Skeletal muscle tissue (tissue), 4 donors: ENCODE data around the gene TMEM109. TPM values are rescaled to one million over a fixed set of nuclear protein-coding genes. Genes with fewer than 3 reads are reported as not detected.
A peak's percentile ranks its signal among the peaks of the same experiment; 100 is the strongest.

Experiments used
- H3K27ac ChIP-seq: one replicate; pipeline ENCODE4 v1.7.0; 2013; ENCODE audit warnings: mild to moderate bottlenecking, low read depth, low read length, inconsistent platforms
- H3K27me3 ChIP-seq, 3 donors: one replicate each; pipeline ENCODE4 v1.7.0; 2013; ENCODE audit warnings: low read length in 3 of 3; ENCODE audit not compliant: control insufficient read depth in 3 of 3, insufficient read depth in 3 of 3
- H3K36me3 ChIP-seq, 3 donors: one replicate each; pipeline ENCODE4 v1.7.0; 2013; ENCODE audit warnings: low read length in 3 of 3; ENCODE audit not compliant: control insufficient read depth in 3 of 3, insufficient read depth in 3 of 3
- H3K4me1 ChIP-seq, 3 donors: one replicate each; pipeline ENCODE4 v1.7.0; 2013; ENCODE audit warnings: low read length in 3 of 3, mild to moderate bottlenecking in 3 of 3; ENCODE audit not compliant: control insufficient read depth in 3 of 3, insufficient read depth in 3 of 3
- H3K4me3 ChIP-seq, 3 donors: one replicate each; pipeline ENCODE4 v1.7.0; 2013; ENCODE audit warnings: low read length in 3 of 3
- H3K9ac ChIP-seq, 3 donors: one replicate each; pipeline ENCODE4 v1.7.0; 2013; ENCODE audit warnings: low read length in 3 of 3, mild to moderate bottlenecking in 3 of 3, moderate library complexity in 2 of 3, low read depth in 1 of 3
- H3K9me3 ChIP-seq, 3 donors: one replicate each; pipeline ENCODE4 v1.7.0; 2013; ENCODE audit warnings: low read length in 3 of 3; ENCODE audit not compliant: control insufficient read depth in 3 of 3
- total RNA-seq: library from RNA; depleted of rRNA; stranded (reverse); fragments of >200 nt; gene quantifications from one replicate; pipeline ENCODE4 v1.2.3, GENCODE V29; 2014
- donor health status: Osteomylitis.

Gene TMEM109
- total RNA-seq, 1 donor from 2014 or later = 45.4 TPM

DNA sequence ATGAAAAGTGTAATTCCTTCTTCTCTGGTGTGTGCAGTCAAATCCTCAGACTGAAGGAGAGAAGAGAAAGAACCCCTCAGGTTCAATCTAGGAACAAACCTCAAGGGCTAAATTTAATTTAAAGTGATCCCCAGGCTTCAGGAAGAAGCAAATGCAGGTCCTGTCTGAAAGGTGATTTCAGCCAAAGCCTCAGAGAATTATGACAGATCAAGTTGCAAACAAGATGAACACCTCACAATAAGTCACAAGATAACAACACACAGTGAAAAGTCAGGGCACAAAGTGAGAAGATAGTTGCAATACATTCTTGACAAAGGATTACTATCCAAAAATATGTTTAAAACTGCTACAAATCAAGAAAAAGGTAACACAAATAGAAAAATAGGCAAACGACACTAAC, 34.9 kb upstream of the TMEM109 start:
- no peaks in the 10 kb centered on the region for H3K9me3 ChIP-seq
- H3K4me1 ChIP-seq = peaks cover 32 to 44% (median 36%) of the 10 kb centered on the region in 3 donors
- peak overlapping the region; percentile 4 for H3K27ac ChIP-seq
- H3K36me3 ChIP-seq = peaks cover 3 to 14% (median 5%) of the 10 kb centered on the region in 3 donors
- peak overlapping the region in 1 of 3 donors; percentile 28 for H3K9ac ChIP-seq
- no peak overlapping the region for H3K4me3 ChIP-seq
- no peaks in the 10 kb centered on the region for H3K27me3 ChIP-seq

- peaks cover 24 to 36% (median 26%) of the 10 kb centered on the region in 3 donors for H3K4me1 ChIP-seq
- no peak overlapping the region for H3K9ac ChIP-seq
- no peak overlapping the region for H3K27ac ChIP-seq
- H3K4me3 ChIP-seq = no peak overlapping the region
- H3K9me3 ChIP-seq = no peaks in the 10 kb centered on the region
- peaks cover 3 to 14% (median 5%) of the 10 kb centered on the region in 3 donors for H3K36me3 ChIP-seq
- no peaks in the 10 kb centered on the region for H3K27me3 ChIP-seq
Observed at GRCh38 chr11:60879971-60880588, 33.9 kb upstream of the TMEM109 start.

- Histone ChIP-seq H3K9me3 (no peaks in the 10 kb centered on the region), H3K9ac (no peak overlapping the region), H3K4me1 (peaks cover 22 to 33% (median 23%) of the 10 kb centered on the region in 3 donors), H3K36me3 (peaks cover 3 to 14% (median 5%) of the 10 kb centered on the region in 3 donors), H3K27ac (no peak overlapping the region), H3K4me3 (no peak overlapping the region), H3K27me3 (no peaks in the 10 kb centered on the region)
Observed at GRCh38 chr11:60880643-60881282, 33.2 kb upstream of the TMEM109 start.

- no peaks in the 10 kb centered on the region for H3K27me3 ChIP-seq
- no peak overlapping the region for H3K4me3 ChIP-seq
- peaks cover 6 to 23% (median 9%) of the 10 kb centered on the region in 3 donors for H3K36me3 ChIP-seq
- peaks cover 0 to 7% (median 6%) of the 10 kb centered on the region in 3 donors for H3K4me1 ChIP-seq
- H3K9ac ChIP-seq = no peak overlapping the region
- no peaks in the 10 kb centered on the region for H3K9me3 ChIP-seq
- no peak overlapping the region for H3K27ac ChIP-seq
Observed at GRCh38 chr11:60887556-60887955, 26.4 kb upstream of the TMEM109 start.

DNA sequence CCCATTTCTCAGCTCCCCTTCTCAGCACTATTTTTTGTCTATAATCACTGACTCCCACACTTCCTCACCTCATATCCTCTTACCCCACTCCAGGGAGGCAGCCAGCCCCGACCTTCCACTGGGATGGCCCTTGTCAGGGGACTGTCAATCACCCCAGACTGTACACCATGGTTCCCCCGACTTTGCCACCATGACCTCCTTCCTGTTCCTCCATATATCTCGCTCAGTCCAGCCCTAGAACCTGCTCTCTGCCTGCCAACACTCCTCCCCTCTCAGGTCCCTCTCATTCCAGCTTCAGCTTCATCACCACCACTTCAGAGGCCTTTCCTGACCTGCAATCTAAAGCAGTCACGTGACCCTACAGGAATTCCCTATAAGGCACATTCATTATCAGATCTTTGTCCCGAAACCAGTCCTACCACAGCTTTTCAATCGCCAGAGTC, 24.1 kb upstream of the TMEM109 start:
- peaks cover 15 to 37% (median 26%) of the 10 kb centered on the region in 3 donors for H3K36me3 ChIP-seq
- H3K4me1 ChIP-seq = peaks cover 0 to 7% (median 6%) of the 10 kb centered on the region in 3 donors
- H3K4me3 ChIP-seq = no peak overlapping the region
- no peak overlapping the region for H3K9ac ChIP-seq
- H3K27me3 ChIP-seq = no peaks in the 10 kb centered on the region
- no peak overlapping the region for H3K27ac ChIP-seq
- no peaks in the 10 kb centered on the region for H3K9me3 ChIP-seq

- H3K4me3 ChIP-seq = no peak overlapping the region
- peaks cover 22 to 45% (median 32%) of the 10 kb centered on the region in 3 donors for H3K36me3 ChIP-seq
- no peaks in the 10 kb centered on the region for H3K27me3 ChIP-seq
- H3K27ac ChIP-seq = no peak overlapping the region
- no peaks in the 10 kb centered on the region for H3K9me3 ChIP-seq
- H3K4me1 ChIP-seq = peaks cover 0 to 7% (median 6%) of the 10 kb centered on the region in 3 donors
- no peak overlapping the region for H3K9ac ChIP-seq
Observed at GRCh38 chr11:60890696-60891095, 23.3 kb upstream of the TMEM109 start.

GRCh38 chr11:60891103-60891741, 22.7 kb upstream of the TMEM109 start:
- Histone ChIP-seq H3K36me3 (peaks cover 27 to 51% (median 36%) of the 10 kb centered on the region in 3 donors), H3K9ac (no peak overlapping the region)

GRCh38 chr11:60895687-60896086, 18.3 kb upstream of the TMEM109 start:
- H3K27me3 ChIP-seq = no peaks in the 10 kb centered on the region
- no peak overlapping the region for H3K27ac ChIP-seq
- no peak overlapping the region for H3K9ac ChIP-seq
- no peaks in the 10 kb centered on the region for H3K9me3 ChIP-seq
- peaks cover under 1 to 14% (median 8%) of the 10 kb centered on the region in 3 donors for H3K4me1 ChIP-seq
- peaks cover 53 to 69% (median 69%) of the 10 kb centered on the region in 3 donors for H3K36me3 ChIP-seq
- H3K4me3 ChIP-seq = no peak overlapping the region

More at GRCh38 chr11:60891103-60891741, 22.7 kb upstream of the TMEM109 start:
- H3K4me3 ChIP-seq = no peak overlapping the region
- H3K27ac ChIP-seq = no peak overlapping the region
- H3K4me1 ChIP-seq = peaks cover 0 to 7% (median 6%) of the 10 kb centered on the region in 3 donors
- H3K27me3 ChIP-seq = no peaks in the 10 kb centered on the region
- H3K9me3 ChIP-seq = no peaks in the 10 kb centered on the region

DNA sequence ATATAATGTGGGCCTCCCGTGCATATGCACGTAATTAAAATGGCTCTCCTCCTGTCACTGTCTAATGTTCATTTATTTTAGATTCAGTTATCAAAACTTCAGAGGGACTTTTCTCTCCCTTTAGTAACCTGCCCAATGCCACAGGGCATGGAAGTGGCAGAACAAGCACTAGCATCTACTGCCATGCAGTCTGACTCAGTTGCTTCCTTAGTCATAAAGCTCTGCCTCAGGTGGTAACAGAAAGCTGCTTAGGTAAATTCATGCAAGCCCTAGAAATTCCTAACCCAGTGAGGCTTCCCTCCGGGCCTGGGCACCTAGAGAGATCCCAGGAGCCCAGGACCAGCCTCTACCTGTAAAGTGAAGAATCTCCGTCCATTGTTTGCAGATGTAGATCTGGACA, 16.5 kb upstream of the TMEM109 start:
- Histone ChIP-seq H3K36me3 (peaks cover 67 to 85% (median 85%) of the 10 kb centered on the region in 3 donors), H3K4me1 (peaks cover 4 to 11% (median 8%) of the 10 kb centered on the region in 3 donors), H3K4me3 (no peak overlapping the region), H3K27me3 (no peaks in the 10 kb centered on the region), H3K27ac (no peak overlapping the region), H3K9me3 (no peaks in the 10 kb centered on the region), H3K9ac (no peak overlapping the region)
